ENCODE measurements around the gene BSND.

GRCh38 chr1:54949053-54949452 is 49.7 kb upstream of the BSND start:
- TF ChIP-seq CTCF (IDR thresholded peaks at IDR 0.05 in 4 of 5, conservative IDR thresholded peaks at IDR 0.05 in 1 of 5) (no peak), POLR2A (IDR thresholded peaks at IDR 0.05) (no peak)

All from gastrocnemius medialis (tissue), 4 donors.